VCaP (cell line): ENCODE results near the gene LIMK2.
A peak's percentile ranks its signal among the peaks of the same experiment; 100 is the strongest.
"Not testable (repeated sequence)": the region's sequence is repeated elsewhere in the genome, so short reads cannot be mapped to it uniquely, and the experiment has no call there.

Experiments used
- H3K27ac ChIP-seq: fragments of 450-650 bp; 2 replicates; pipeline ENCODE4 v1.5.1; 2017
- TF ChIP-seq, protein P1 (sequence below): fragments of 450-650 bp; conservative IDR thresholded peaks from 2 replicates; pipeline ENCODE4 v1.5.1; 2017; ENCODE audit warnings: mild to moderate bottlenecking, moderate library complexity

The LIMK2 gene

DNA sequence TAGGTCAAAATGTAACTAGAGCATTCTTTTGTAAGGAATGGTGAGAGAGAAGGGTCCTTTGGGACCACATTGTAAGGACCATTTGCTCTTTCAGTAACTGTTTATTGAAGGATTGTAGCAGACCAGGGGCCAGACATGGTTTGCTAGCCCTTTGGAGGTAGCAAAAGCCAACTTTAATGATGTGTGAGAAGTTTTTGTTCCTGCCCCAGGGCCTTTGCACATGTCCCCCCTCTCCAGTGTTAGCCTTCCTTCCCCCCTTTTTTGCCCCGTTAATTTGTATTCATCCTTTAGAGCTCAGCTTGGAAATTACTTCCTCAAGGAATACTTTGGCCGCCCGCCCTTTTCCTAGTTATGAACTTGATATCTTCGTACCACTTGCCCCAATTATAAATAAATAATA, 9.0 kb downstream of the LIMK2 start:
- TF ChIP-seq, protein P1, sequence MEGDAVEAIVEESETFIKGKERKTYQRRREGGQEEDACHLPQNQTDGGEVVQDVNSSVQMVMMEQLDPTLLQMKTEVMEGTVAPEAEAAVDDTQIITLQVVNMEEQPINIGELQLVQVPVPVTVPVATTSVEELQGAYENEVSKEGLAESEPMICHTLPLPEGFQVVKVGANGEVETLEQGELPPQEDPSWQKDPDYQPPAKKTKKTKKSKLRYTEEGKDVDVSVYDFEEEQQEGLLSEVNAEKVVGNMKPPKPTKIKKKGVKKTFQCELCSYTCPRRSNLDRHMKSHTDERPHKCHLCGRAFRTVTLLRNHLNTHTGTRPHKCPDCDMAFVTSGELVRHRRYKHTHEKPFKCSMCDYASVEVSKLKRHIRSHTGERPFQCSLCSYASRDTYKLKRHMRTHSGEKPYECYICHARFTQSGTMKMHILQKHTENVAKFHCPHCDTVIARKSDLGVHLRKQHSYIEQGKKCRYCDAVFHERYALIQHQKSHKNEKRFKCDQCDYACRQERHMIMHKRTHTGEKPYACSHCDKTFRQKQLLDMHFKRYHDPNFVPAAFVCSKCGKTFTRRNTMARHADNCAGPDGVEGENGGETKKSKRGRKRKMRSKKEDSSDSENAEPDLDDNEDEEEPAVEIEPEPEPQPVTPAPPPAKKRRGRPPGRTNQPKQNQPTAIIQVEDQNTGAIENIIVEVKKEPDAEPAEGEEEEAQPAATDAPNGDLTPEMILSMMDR = no peak

DNA sequence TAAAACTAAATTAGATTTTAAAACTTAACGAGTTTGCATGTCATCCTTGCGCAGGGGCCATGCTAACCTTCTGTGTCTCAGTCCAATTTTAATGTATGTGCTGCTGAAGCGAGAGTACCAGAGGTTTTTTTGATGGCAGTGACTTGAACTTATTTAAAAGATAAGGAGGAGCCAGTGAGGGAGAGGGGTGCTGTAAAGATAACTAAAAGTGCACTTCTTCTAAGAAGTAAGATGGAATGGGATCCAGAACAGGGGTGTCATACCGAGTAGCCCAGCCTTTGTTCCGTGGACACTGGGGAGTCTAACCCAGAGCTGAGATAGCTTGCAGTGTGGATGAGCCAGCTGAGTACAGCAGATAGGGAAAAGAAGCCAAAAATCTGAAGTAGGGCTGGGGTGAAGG, 10.6 kb downstream of the LIMK2 start:
- H3K27ac ChIP-seq = no peak overlapping the region
- TF ChIP-seq, protein P1 = no peak

More for the DNA sequence above, 9.0 kb downstream of the LIMK2 start:
- H3K27ac ChIP-seq = no peak overlapping the region

DNA sequence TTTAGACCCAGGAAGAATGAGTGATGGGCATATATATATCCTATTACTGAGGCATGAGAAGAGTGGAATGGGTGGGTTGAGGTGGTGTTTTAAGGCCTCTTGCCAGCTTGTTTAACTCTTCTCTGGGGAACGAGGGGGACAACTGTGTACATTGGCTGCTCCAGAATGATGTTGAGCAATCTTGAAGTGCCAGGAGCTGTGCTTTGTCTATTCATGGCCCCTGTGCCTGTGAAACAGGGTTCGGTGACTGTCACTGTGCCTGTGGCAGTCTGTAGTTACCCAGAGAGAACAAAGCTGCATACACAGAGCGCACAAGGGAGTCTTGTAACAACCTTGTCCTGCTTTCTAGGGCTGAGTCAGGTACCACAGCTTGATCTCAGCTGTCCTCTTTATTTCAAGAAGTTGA, 11.7 kb downstream of the LIMK2 start:
- TF ChIP-seq, protein P1 = no peak
- H3K27ac ChIP-seq = no peak overlapping the region

DNA sequence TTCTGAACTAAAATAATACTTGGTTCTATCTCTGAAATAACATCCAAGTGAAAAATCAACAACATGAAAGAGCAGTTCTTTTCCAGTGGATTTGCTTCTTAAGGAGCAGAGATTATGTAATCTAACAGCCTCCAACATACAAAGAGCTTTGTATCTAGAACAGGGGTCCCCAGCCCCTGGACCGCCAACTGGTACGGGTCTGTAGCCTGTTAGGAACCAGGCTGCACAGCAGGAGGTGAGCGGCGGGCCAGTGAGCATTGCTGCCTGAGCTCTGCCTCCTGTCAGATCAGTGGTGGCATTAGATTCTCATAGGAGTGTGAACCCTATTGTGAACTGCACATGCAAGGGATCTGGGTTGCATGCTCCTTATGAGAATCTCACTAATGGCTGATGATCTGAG, 12.6 kb downstream of the LIMK2 start:
- not testable (repeated sequence) for H3K27ac ChIP-seq

DNA sequence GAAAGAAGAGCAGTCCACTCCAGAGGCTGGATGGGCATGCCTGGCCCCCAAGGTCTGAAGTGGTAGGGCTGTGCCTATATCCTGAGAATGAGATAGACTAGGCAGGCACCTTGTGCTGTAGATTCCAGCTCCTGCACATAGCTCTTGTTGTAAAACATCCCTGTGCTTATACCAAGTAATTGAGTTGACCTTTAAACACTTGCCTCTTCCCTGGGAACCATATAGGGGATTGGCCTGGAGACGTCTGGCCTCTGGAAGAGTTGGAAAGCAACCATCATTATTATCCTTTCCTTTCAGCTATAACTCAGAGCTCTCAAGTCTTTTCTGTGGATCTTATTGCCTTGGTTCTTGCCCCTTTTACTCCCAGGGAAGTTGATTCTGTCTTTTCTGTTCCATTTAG, 15.1 kb downstream of the LIMK2 start:
- no peak overlapping the region for H3K27ac ChIP-seq
- TF ChIP-seq, protein P1 = no peak

DNA sequence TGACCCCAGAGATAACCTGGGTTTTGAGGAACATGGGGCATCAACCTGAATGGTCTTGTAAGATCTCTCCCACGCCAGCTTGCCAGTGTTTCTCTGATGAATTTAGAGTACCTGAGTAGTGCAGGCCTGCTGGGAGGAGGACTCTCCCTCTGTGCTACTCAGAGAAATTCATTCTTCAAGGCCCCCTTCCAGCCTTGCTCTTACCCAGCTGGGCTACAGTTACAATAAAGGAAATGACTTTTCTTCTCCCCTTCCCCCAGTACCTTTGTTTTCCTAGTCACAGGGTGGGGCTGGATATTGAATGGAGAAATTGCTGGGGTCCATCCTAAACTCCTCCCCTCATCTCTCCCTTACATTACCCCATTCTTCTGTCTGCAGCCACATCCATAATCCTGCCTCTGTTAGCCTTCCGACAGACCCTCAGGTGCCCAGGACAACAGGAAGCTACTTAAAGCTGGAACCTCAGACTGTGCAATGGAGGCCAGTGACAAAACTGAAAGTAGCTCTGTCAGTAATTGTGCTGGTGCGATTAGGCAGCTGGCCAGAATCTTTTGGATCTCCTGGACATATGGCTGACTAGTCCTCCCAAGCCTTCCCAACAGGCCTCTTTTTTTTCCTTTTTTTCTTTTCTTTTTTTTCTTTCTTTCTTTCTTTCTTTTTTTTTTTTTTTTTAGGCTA, 17.4 kb downstream of the LIMK2 start:
- peak overlapping the region; percentile 22; the same call in 1 of the 2 replicates for H3K27ac ChIP-seq
- TF ChIP-seq, protein P1 = no peak

DNA sequence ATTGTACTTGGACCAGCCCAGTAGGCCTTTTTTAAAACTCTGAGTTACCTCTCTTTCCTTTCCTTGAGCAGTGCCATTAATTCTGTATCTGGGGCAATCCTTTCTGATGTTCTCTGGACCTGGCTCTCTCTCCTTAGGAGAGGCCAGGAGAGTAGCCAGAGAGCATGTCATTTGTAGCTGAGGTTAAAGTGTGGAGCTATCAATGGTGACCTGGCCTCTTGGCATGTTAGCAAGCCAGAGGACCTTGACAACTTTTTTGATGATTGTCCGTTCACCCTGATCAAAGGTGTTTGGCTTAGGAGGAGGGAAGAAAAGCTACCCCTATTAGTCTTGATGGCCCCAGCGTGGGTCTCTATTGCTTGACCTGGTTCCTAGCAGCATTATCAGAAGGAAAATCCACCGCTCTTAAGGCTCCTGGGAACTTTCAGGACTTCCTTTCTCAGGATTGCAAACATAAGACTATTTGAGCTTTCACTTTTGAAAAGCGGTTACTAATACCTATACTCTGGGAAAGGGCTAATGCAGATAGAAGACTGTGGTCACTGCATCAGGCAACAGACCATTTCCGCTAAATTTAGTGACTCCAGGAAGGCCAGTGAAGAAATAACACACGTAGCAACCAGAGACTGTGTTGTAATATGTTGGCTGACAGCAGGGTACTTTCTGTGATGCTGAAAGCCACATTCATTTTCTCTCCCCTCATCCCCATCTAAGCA, 18.2 kb downstream of the LIMK2 start:
- H3K27ac ChIP-seq = peak overlapping the region; percentile 22; the same call in 1 of the 2 replicates
- TF ChIP-seq, protein P1 = no peak
